Choroid plexus epithelial cell (primary cell): ENCODE data around the gene HDHD3.
A peak's percentile ranks its signal among the peaks of the same experiment; 100 is the strongest.

Experiments used
- DNase-seq: peaks from one replicate; pipeline ENCODE4 v3.0.0-alpha.2; 2010; ENCODE audit warnings: low read depth
- H3K4me3 ChIP-seq: 2 replicates; pipeline ENCODE4 v1.5.1; 2011; ENCODE audit warnings: low read depth, mild to moderate bottlenecking, control low read depth, low read length, moderate library complexity
- CTCF ChIP-seq: conservative IDR thresholded peaks from 2 replicates; pipeline ENCODE4 v1.5.1; 2011; ENCODE audit warnings: low read depth, mild to moderate bottlenecking, control low read depth, inconsistent platforms, low read length, moderate library complexity

HDHD3 gene

GRCh38 chr9:113349445-113350094 is 27.2 kb downstream of the HDHD3 start, which contains the start of gene BSPRY:
TSS of gene BSPRY (plus strand) at chr9:113349541. CDS start at chr9:113349580, 39 bp downstream.
- H3K4me3 ChIP-seq, result peak within 1 kb of the TSS; percentile 29
- TF ChIP-seq CTCF, result no peak
- no peak for DNase-seq

- no peak for DNase-seq
- TF ChIP-seq CTCF, result no peak
- H3K4me3 ChIP-seq, result no peak overlapping the region
These were observed 27.7 kb downstream of the HDHD3 start for GRCh38 chr9:113349066-113349444.

GRCh38 chr9:113348437-113348836 is 28.3 kb downstream of the HDHD3 start:
- no peak for DNase-seq
- no peak for TF ChIP-seq CTCF
- no peak overlapping the region for H3K4me3 ChIP-seq

- no peak for DNase-seq
- H3K4me3 ChIP-seq, result no peak overlapping the region
- TF ChIP-seq CTCF, result no peak
These were observed 31.1 kb downstream of the HDHD3 start for GRCh38 chr9:113345671-113346070.

GRCh38 chr9:113345190-113345589 is 31.6 kb downstream of the HDHD3 start:
- no peak for TF ChIP-seq CTCF
- no peak for DNase-seq
- H3K4me3 ChIP-seq, result no peak overlapping the region

- DNase-seq, result peak; percentile 67
- TF ChIP-seq CTCF, result no peak
- no peak overlapping the region for H3K4me3 ChIP-seq
These were observed 33.0 kb downstream of the HDHD3 start for GRCh38 chr9:113343732-113344231.

GRCh38 chr9:113341712-113342410 is 34.9 kb downstream of the HDHD3 start:
- H3K4me3 ChIP-seq, result no peak overlapping the region
- no peak for TF ChIP-seq CTCF
- DNase-seq, result no peak
